Activated CD4-positive, alpha-beta T cell treated with anti-CD3 and anti-CD28 coated beads for 4 hours (primary cell): ENCODE results near the gene DCTN2.
"Not testable (repeated sequence)": the region's sequence is repeated elsewhere in the genome, so short reads cannot be mapped to it uniquely, and the experiment has no call there.

Experiments used
- DNase-seq, 2 donors: peaks; one replicate each; pipeline ENCODE4 v3.0.0-alpha.2; 2020

DCTN2 gene

GRCh38 chr12:57546438-57547287, at the start of gene DCTN2:
DCTN2 (minus strand) TSS chr12:57547192; CDS start chr12:57547063, 129 bp downstream.
- DNase-seq = peak; percentile 91 to 94

- DNase-seq = no peak
These were observed 46.2 kb upstream of the DCTN2 start for GRCh38 chr12:57593187-57593586.

GRCh38 chr12:57592551-57593165, 45.7 kb upstream of the DCTN2 start:
- no peak for DNase-seq

GRCh38 chr12:57591782-57592325, 44.9 kb upstream of the DCTN2 start:
- no peak for DNase-seq

GRCh38 chr12:57590864-57591781, 44.1 kb upstream of the DCTN2 start, which contains the start of gene PIP4K2C:
PIP4K2C (plus strand) TSS chr12:57591192; CDS start chr12:57591290, 98 bp downstream.
- DNase-seq = peak; percentile 66 to 76

GRCh38 chr12:57590479-57590863, 43.5 kb upstream of the DCTN2 start:
- no peak for DNase-seq

GRCh38 chr12:57588951-57589610, 42.1 kb upstream of the DCTN2 start:
- not testable (repeated sequence) for DNase-seq

- DNase-seq = no peak
These were observed 39.9 kb upstream of the DCTN2 start for GRCh38 chr12:57586832-57587429.

- no peak for DNase-seq
These were observed 39.1 kb upstream of the DCTN2 start for GRCh38 chr12:57586128-57586527.

- DNase-seq = no peak
These were observed 38.2 kb upstream of the DCTN2 start for GRCh38 chr12:57585156-57585555.

- no peak for DNase-seq
These were observed 37.7 kb upstream of the DCTN2 start for GRCh38 chr12:57584690-57585089.

GRCh38 chr12:57584050-57584449, 37.1 kb upstream of the DCTN2 start:
- no peak for DNase-seq

- DNase-seq = peak; percentile 64 to 69
These were observed 36.2 kb upstream of the DCTN2 start for GRCh38 chr12:57583008-57583831.

- no peak for DNase-seq
These were observed 35.4 kb upstream of the DCTN2 start for GRCh38 chr12:57582440-57582839.

GRCh38 chr12:57581802-57582201, 34.8 kb upstream of the DCTN2 start:
- no peak for DNase-seq

- no peak for DNase-seq
These were observed 33.4 kb upstream of the DCTN2 start for GRCh38 chr12:57580466-57580795.

- no peak for DNase-seq
These were observed 32.9 kb upstream of the DCTN2 start for GRCh38 chr12:57579677-57580465.

GRCh38 chr12:57579011-57579410, 32.0 kb upstream of the DCTN2 start:
- DNase-seq = no peak

- DNase-seq = no peak
These were observed 31.2 kb upstream of the DCTN2 start for GRCh38 chr12:57577981-57578758.
